GM19099 (cell line): ENCODE data around the gene MRPL2.

Experiments
- POLR2A ChIP-seq: IDR thresholded peaks from 3 replicates; pipeline ENCODE4 v1.6.1; 2011; ENCODE audit warnings: low read depth; ENCODE audit not compliant: insufficient read length; ENCODE audit errors: extremely low read depth

The MRPL2 gene

GRCh38 chr6:43016943-43017334, 42.3 kb downstream of the MRPL2 start:
- no peak for TF ChIP-seq POLR2A

- no peak for TF ChIP-seq POLR2A
Observed at GRCh38 chr6:43016176-43016942, 42.9 kb downstream of the MRPL2 start.

GRCh38 chr6:43014434-43014909, 44.8 kb downstream of the MRPL2 start:
- no peak for TF ChIP-seq POLR2A

GRCh38 chr6:43013843-43014433, 45.3 kb downstream of the MRPL2 start, which contains the start of the genes KLHDC3 and MEA1:
KLHDC3 (plus strand) TSS chr6:43014249; CDS start chr6:43017193, 2,944 bp downstream.
MEA1 (minus strand) TSS chr6:43013946; CDS start chr6:43013813, 133 bp downstream.
- TF ChIP-seq POLR2A, result peak; percentile 69

- no peak for TF ChIP-seq POLR2A
Observed at GRCh38 chr6:43013097-43013842, 46.0 kb downstream of the MRPL2 start.

- TF ChIP-seq POLR2A, result no peak
Observed at GRCh38 chr6:43012364-43012763, 46.9 kb downstream of the MRPL2 start.

- no peak for TF ChIP-seq POLR2A
Observed at GRCh38 chr6:43011207-43011606, 48.0 kb downstream of the MRPL2 start.

GRCh38 chr6:43009124-43009523, 50.1 kb downstream of the MRPL2 start:
- TF ChIP-seq POLR2A, result no peak

GRCh38 chr6:43007126-43007525, 52.1 kb downstream of the MRPL2 start:
- no peak for TF ChIP-seq POLR2A

GRCh38 chr6:43006251-43006650, 53.0 kb downstream of the MRPL2 start:
- no peak for TF ChIP-seq POLR2A

- TF ChIP-seq POLR2A, result no peak
Observed at GRCh38 chr6:43005844-43006243, 53.4 kb downstream of the MRPL2 start.
